Endothelial cell of umbilical vein (primary cell): ENCODE measurements around the gene STX4. TPM values are rescaled to one million over a fixed set of nuclear protein-coding genes. Genes with fewer than 3 reads are reported as not detected.

ENCODE experiments used
- BruUV-seq: library from RNA; stranded (reverse); fragments of 400-500 nt; replicated peaks from 2 replicates; lab custom pipeline; 2021; lab: Mats Ljungman, UMichigan
- CTCF ChIA-PET: fragments of 300-600, 350-600 bp; sonication (Branson Sonifier 250); formaldehyde crosslinking; loops from one replicate; lab custom pipeline; 2021; ENCODE audit warnings: antibody characterized with exemption, inconsistent platforms; lab: Charles Lee
- POLR2A ChIA-PET: fragments of 300-600, 350-600 bp; sonication (Branson Sonifier 250); formaldehyde crosslinking; loops from one replicate; lab custom pipeline; 2021; ENCODE audit warnings: antibody characterized with exemption, inconsistent platforms; lab: Charles Lee
- DNase-seq: peaks from one replicate; pipeline ENCODE4 v3.0.0-alpha.2; 2011; ENCODE audit warnings: low read depth, low spot score
- FAIRE-seq: peaks from 2 replicates; lab custom pipeline; 2011; peaks lifted over from hg19 to GRCh38; lab: Jason Lieb, UNC
- H2AFZ ChIP-seq: 2 replicates; pipeline ENCODE4 v1.6.0; 2012; ENCODE audit warnings: low read depth, low read length, control low read depth, inconsistent platforms
- H3K27ac ChIP-seq: 2 replicates; pipeline ENCODE4 v1.5.1; 2011; ENCODE audit warnings: low read depth, mild to moderate bottlenecking, control low read depth, low read length, moderate library complexity; ENCODE audit not compliant: insufficient read depth
- H3K27me3 ChIP-seq, 2 experiments: 2 replicates each; pipeline versions ENCODE4 v1.6.0 to v1.6.1; 2011; ENCODE audit warnings: low read length in 2 of 2, mixed read lengths in 1 of 2; ENCODE audit not compliant: control insufficient read depth in 2 of 2, insufficient read depth in 2 of 2
- H3K36me3 ChIP-seq, 2 experiments: 2 replicates in 1 of 2; 3 replicates in 1 of 2; pipeline ENCODE4 v1.5.1; 2011; ENCODE audit warnings: low read length in 2 of 2, mild to moderate bottlenecking in 1 of 2, moderate library complexity in 1 of 2; ENCODE audit not compliant: control insufficient read depth in 2 of 2, insufficient read depth in 2 of 2; ENCODE audit errors: extremely low read depth in 1 of 2
- H3K4me1 ChIP-seq: 3 replicates; pipeline ENCODE4 v1.5.1; 2011; ENCODE audit warnings: mild to moderate bottlenecking, low read length; ENCODE audit not compliant: control insufficient read depth, insufficient read depth; ENCODE audit errors: extremely low read depth
- H3K4me2 ChIP-seq: 2 replicates; pipeline ENCODE4 v1.6.1; 2011; ENCODE audit warnings: low read length, control low read depth, mixed read lengths; ENCODE audit not compliant: insufficient read depth
- H3K4me3 ChIP-seq, 3 experiments: fragments of 200-600 bp in 1 of 3; sonication (generic), shearing (Covaris generic) in 1 of 3; replicated peaks in 1 of 3; 2 replicates each; pipeline ENCODE4 v1.5.1; 2011 to 2016; ENCODE audit warnings: control low read depth in 3 of 3, low read length in 3 of 3, mild to moderate bottlenecking in 2 of 3, inconsistent platforms in 1 of 3, low read depth in 1 of 3, moderate library complexity in 1 of 3; ENCODE audit not compliant: insufficient read depth in 1 of 3
- H3K79me2 ChIP-seq: 2 replicates; pipeline ENCODE4 v1.6.0; 2012; ENCODE audit warnings: low read length, inconsistent platforms; ENCODE audit not compliant: control insufficient read depth, insufficient read depth
- H3K9ac ChIP-seq: replicated peaks from 2 replicates; pipeline ENCODE3; 2011; ENCODE audit warnings: low read length, control low read depth; ENCODE audit not compliant: insufficient read depth; ENCODE audit errors: extremely low read depth
- H3K9me1 ChIP-seq: replicated peaks from 3 replicates; pipeline ENCODE4 v1.6.0; 2011; ENCODE audit warnings: mild to moderate bottlenecking, low read length; ENCODE audit not compliant: control insufficient read depth, insufficient read depth; ENCODE audit errors: extremely low read depth
- H3K9me3 ChIP-seq: replicated peaks from 2 replicates; pipeline ENCODE4 v1.5.1; 2012; ENCODE audit warnings: low read length, inconsistent platforms; ENCODE audit not compliant: control insufficient read depth, insufficient read depth
- H4K20me1 ChIP-seq: replicated peaks from 2 replicates; pipeline ENCODE3; 2011; ENCODE audit warnings: mild to moderate bottlenecking, low read length; ENCODE audit not compliant: control insufficient read depth, insufficient read depth; ENCODE audit errors: extremely low read depth
- EZH2 ChIP-seq: IDR thresholded peaks from 2 replicates; pipeline ENCODE4 v1.6.1; 2012; ENCODE audit warnings: borderline replicate concordance, low read depth, mild to moderate bottlenecking, moderate library complexity, low read length, inconsistent platforms; ENCODE audit not compliant: severe bottlenecking
- FOS ChIP-seq: IDR thresholded peaks from 2 replicates; pipeline ENCODE4 v1.6.1; 2011; ENCODE audit warnings: mild to moderate bottlenecking, low read length, moderate library complexity, borderline replicate concordance; ENCODE audit not compliant: insufficient read depth
- GATA2 ChIP-seq: IDR thresholded peaks from 2 replicates; pipeline ENCODE4 v1.7.0; 2011; ENCODE audit warnings: low read depth, mild to moderate bottlenecking, moderate library complexity, mixed read lengths, low read length; ENCODE audit not compliant: insufficient read length, insufficient read depth
- JUN ChIP-seq: IDR thresholded peaks from 2 replicates; pipeline ENCODE4 v1.6.1; 2011; ENCODE audit warnings: borderline replicate concordance, low read depth; ENCODE audit not compliant: insufficient read length, insufficient read depth
- MYC ChIP-seq: IDR thresholded peaks from one replicate; pipeline ENCODE4 v1.6.1; 2011; ENCODE audit warnings: mild to moderate bottlenecking, low read depth, low read length
- POLR2A ChIP-seq: IDR thresholded peaks from 2 replicates; pipeline ENCODE4 v1.6.1; 2012; ENCODE audit warnings: low read depth, mild to moderate bottlenecking, control low read depth, low read length
- POLR2AphosphoS5 ChIP-seq: IDR thresholded peaks from 2 replicates; pipeline ENCODE4 v1.6.1; 2012; ENCODE audit warnings: low read depth, mild to moderate bottlenecking, control low read depth, low read length, moderate library complexity; ENCODE audit not compliant: insufficient read depth
- dilution Hi-C: fragments of 300-500 bp; cut with MboI; formaldehyde crosslinking; loops from one replicate; pipeline ENCODE4 v1.15.0; 2019; ENCODE audit warnings: low sequenced_read_pairs; ENCODE audit not compliant: extremely low pct_ligation_motif_present
- intact Hi-C: fragments of 100-400 bp; cut with micrococcal nuclease; formaldehyde crosslinking; loops from one replicate; pipeline ENCODE4 v1.10.0; 2022
- polyA plus RNA-seq, 4 experiments: library from polyadenylated mRNA; depleted of rRNA in 3 of 4; stranded (reverse) in 3 of 4; unstranded in 1 of 4; fragments of >200 nt; gene quantifications; 2 replicates each; pipeline versions ENCODE4 v1.2.1 to v1.2.3, GENCODE V29; 2011 to 2012; ENCODE audit warnings: missing spikeins in 1 of 4
- total RNA-seq: library from RNA; stranded (reverse); gene quantifications from 2 replicates; pipeline ENCODE4 v1.2.3, GENCODE V29; 2021
- TF ChIP-seq, protein P1 (sequence below): IDR thresholded peaks from 2 replicates; pipeline ENCODE4 v1.6.1; 2011; ENCODE audit not compliant: insufficient read depth, insufficient read length
- TF ChIP-seq, protein P2 (sequence below), 2 donors: IDR thresholded peaks; 1 replicate in 1 of 2; 2 replicates in 1 of 2; pipeline ENCODE4 v1.5.1; 2011; ENCODE audit warnings: low read length in 2 of 2, mild to moderate bottlenecking in 2 of 2, moderate library complexity in 2 of 2, control low read depth in 1 of 2, inconsistent platforms in 1 of 2, low read depth in 1 of 2; ENCODE audit not compliant: insufficient read depth in 1 of 2; ENCODE audit errors: extremely low read depth in 1 of 2

STX4 gene
- total and polyA plus RNA-seq, 2 donors (not counting 3 experiments of a cell fraction or from before 2014, with no cell fraction given) = 49.5 to 65.2 TPM

DNA sequence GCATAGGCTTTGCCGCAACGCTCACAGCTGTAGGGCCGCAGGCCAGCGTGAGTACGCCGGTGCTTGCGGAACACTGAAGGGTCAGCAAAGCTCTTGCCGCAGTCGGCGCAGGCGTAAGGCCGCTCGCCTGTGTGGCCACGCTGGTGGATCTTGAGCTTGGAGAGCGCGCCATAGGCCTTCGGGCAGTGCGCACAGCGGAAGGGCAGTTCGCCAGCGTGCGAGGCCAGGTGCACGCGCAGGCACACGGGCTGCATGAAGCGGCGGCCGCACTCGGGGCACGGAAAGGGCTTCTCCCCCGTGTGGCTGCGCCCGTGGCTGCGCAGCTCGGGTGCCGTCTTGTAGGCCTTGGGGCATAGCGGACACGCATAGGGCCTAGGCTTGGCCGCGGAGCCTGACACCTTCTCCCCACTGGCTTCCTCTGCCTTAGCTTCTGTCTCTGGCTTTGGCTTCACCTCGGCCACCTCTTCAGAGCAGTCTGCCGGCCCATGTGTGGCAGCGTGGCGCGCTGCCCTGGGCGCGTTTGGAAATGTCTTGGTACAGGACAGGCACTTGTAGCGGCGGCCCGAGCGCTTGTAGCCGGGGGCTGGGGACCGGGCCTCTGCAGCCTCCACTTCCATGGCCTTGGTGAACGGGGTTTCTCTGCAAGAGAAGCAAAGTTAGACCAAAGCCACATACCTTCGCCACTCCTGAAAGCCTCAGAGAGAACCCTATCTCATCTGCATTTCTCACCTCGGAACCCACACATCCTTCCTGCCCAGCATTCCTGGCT, 30.7 kb downstream of the STX4 start:
- peak overlapping the region; percentile 27 for H3K4me2 ChIP-seq
- TF ChIP-seq FOS = no peak
- no peak for TF ChIP-seq JUN
- TF ChIP-seq POLR2A = no peak
- intact Hi-C loops = no loop called here
- no peak overlapping the region for H3K4me3 ChIP-seq
- H3K4me1 ChIP-seq = peaks cover 10% of the 10 kb centered on the region
- no TSS peak for BruUV-seq
- FAIRE-seq = no peak
- H3K27ac ChIP-seq = peak overlapping the region; percentile 63
- no peaks in the 10 kb centered on the region for H3K9me3 ChIP-seq
- POLR2A ChIA-PET = no interaction called here
- CTCF ChIA-PET = interaction anchor here (1.6 kb wide), 1 partner anchor 79 kb away, joined by 5 read pairs; no protein-coding TSS in a partner anchor
- no peaks in the 10 kb centered on the region for H3K9me1 ChIP-seq
- H2AFZ ChIP-seq = no peak overlapping the region
- H3K36me3 ChIP-seq = peaks cover 0 to 17% of the 10 kb centered on the region in 2 experiments
- no peak for DNase-seq
- dilution Hi-C loops = no loop called here
- no peak overlapping the region for H3K9ac ChIP-seq
- no peaks in the 10 kb centered on the region for H4K20me1 ChIP-seq
- H3K79me2 ChIP-seq = peaks cover 16% of the 10 kb centered on the region
- no peaks in the 10 kb centered on the region for H3K27me3 ChIP-seq

DNA sequence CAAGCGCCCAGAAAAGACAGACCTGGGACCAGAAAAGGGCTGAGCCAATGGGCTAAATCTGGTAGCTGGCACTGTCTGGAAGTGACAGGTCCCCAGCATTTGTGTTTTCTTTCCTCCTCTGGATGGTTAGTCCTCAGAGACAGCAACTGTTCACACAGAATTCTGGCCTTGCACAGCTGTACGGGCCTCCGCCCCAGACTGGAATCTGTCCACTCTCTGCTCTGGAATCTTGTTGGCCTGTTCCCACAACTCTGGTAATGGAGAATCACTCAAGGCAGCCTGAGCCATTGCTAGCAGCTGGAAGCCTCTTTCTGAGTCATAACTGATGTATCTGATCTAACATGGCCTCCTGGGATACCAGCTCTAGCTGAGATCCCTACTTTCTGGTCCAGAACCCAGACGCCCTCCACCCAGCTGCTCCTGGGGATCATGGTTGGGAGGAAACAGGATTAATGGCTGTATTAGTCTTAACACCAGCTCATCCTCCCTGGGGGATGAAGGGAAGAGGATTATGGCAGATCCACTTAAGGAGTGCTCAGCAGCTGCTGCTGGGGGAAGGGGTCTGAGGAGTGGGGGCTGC, 31.6 kb downstream of the STX4 start:
- Histone ChIP-seq H3K27me3 (no peaks in the 10 kb centered on the region), H3K9me3 (no peaks in the 10 kb centered on the region), H4K20me1 (no peaks in the 10 kb centered on the region), H3K9ac (peak overlapping the region; percentile 8), H3K9me1 (no peaks in the 10 kb centered on the region), H3K4me3 (no peak overlapping the region), H3K79me2 (peaks cover 19% of the 10 kb centered on the region), H3K36me3 (peaks cover 0 to 17% of the 10 kb centered on the region in 2 experiments), H2AFZ (no peak overlapping the region), H3K4me1 (peaks cover 10% of the 10 kb centered on the region), H3K27ac (peak overlapping the region; percentile 63), H3K4me2 (peak overlapping the region; percentile 27)
- intact Hi-C loops (no loop called here), dilution Hi-C loops (no loop called here)
- TF ChIP-seq FOS (no peak), JUN (no peak), MYC (no peak), EZH2 (no peak), POLR2AphosphoS5 (no peak), POLR2A (no peak), GATA2 (no peak)
- TF ChIP-seq, protein P1, sequence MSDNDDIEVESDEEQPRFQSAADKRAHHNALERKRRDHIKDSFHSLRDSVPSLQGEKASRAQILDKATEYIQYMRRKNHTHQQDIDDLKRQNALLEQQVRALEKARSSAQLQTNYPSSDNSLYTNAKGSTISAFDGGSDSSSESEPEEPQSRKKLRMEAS = no peak
- TF ChIP-seq, protein P2, sequence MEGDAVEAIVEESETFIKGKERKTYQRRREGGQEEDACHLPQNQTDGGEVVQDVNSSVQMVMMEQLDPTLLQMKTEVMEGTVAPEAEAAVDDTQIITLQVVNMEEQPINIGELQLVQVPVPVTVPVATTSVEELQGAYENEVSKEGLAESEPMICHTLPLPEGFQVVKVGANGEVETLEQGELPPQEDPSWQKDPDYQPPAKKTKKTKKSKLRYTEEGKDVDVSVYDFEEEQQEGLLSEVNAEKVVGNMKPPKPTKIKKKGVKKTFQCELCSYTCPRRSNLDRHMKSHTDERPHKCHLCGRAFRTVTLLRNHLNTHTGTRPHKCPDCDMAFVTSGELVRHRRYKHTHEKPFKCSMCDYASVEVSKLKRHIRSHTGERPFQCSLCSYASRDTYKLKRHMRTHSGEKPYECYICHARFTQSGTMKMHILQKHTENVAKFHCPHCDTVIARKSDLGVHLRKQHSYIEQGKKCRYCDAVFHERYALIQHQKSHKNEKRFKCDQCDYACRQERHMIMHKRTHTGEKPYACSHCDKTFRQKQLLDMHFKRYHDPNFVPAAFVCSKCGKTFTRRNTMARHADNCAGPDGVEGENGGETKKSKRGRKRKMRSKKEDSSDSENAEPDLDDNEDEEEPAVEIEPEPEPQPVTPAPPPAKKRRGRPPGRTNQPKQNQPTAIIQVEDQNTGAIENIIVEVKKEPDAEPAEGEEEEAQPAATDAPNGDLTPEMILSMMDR (IDR thresholded peaks at IDR 0.05; ENCODE audit: extremely low read depth in 1 of 2, insufficient read depth in 1 of 2, low read depth in 1 of 2, low read length in 2 of 2) = no peak
- CTCF ChIA-PET = interaction anchor here (1.0 to 1.6 kb wide), 4 partner anchors 9 to 317 kb away, joined by 4 to 5 read pairs (median 4); partner anchors contain the start of gene ZNF668
- POLR2A ChIA-PET = no interaction called here
- peak; percentile 8 for DNase-seq
- FAIRE-seq = peak; percentile 76
- no TSS peak for BruUV-seq
